ENCODE data around the gene ARID3A. TPM values are rescaled to one million over a fixed set of nuclear protein-coding genes. Genes with fewer than 3 reads are reported as not detected.

Gene ARID3A
- total and polyA plus RNA-seq, 2 of the 13 experiments (the other 11 are each of a cell fraction or from before 2014, with no cell fraction given) = 71.3 to 77.9 TPM

DNA sequence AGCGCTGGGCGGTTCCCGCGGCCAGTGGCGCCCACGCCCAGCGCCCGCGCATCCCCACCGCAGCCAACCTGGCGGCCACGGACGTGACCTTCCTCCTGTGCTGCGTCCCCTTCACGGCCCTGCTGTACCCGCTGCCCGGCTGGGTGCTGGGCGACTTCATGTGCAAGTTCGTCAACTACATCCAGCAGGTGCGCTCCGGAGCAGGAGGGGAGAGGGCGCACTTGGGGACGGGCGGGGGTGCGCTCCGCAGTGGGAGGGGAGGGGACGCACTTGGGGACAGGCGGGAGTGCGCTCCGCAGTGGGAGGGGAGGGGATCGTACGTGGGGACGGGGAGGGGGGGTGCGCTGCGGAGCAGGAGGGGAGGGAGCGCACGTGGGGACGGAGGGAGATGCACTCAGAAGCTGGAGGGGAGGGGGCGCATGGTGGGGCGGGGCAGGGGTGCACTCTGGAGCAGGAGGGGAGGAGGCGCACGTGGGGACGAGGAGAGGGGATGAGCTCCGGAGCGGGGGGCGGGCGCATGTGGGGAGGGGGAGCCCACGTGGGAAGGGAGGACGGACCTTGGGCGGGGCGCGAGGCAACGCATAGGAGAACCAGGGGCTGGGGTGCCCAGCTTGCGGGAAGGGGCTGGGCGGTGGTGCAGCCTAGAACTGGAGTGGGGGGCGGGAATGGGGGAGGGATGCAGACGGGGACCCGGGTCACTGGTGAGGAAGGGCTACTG lies 7.2 kb upstream of the ARID3A start:
- 0 out of 2 replicates have a peak, but pooled peaks have one; percentile 50 for TF ChIP-seq ZBTB33 (CRISPR knock-in tag; IDR thresholded peaks at IDR 0.05)
- TF ChIP-seq, protein P1, sequence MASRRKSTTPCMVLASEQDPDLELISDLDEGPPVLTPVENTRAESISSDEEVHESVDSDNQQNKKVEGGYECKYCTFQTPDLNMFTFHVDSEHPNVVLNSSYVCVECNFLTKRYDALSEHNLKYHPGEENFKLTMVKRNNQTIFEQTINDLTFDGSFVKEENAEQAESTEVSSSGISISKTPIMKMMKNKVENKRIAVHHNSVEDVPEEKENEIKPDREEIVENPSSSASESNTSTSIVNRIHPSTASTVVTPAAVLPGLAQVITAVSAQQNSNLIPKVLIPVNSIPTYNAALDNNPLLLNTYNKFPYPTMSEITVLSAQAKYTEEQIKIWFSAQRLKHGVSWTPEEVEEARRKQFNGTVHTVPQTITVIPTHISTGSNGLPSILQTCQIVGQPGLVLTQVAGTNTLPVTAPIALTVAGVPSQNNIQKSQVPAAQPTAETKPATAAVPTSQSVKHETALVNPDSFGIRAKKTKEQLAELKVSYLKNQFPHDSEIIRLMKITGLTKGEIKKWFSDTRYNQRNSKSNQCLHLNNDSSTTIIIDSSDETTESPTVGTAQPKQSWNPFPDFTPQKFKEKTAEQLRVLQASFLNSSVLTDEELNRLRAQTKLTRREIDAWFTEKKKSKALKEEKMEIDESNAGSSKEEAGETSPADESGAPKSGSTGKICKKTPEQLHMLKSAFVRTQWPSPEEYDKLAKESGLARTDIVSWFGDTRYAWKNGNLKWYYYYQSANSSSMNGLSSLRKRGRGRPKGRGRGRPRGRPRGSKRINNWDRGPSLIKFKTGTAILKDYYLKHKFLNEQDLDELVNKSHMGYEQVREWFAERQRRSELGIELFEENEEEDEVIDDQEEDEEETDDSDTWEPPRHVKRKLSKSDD (CRISPR knock-in tag; IDR thresholded peaks at IDR 0.05; ENCODE audit: low read depth) = peak; percentile 80; the same call in 1 of the 2 replicates
- no peak for TF ChIP-seq EP300 (IDR thresholded peaks at IDR 0.05; ENCODE audit: low read depth in 2 of 2, low read length in 2 of 2)
- TF ChIP-seq EP300 (CRISPR knock-in tag; IDR thresholded peaks at IDR 0.05; ENCODE audit: borderline replicate concordance) = no peak
- no peak for TF ChIP-seq PHF8 (CRISPR knock-in tag; IDR thresholded peaks at IDR 0.05)
- no peak for TF ChIP-seq ZUFSP (CRISPR knock-in tag; IDR thresholded peaks at IDR 0.05; ENCODE audit: borderline replicate concordance)
- TF ChIP-seq ZNF773 (CRISPR knock-in tag; IDR thresholded peaks at IDR 0.05; ENCODE audit: borderline replicate concordance) = no peak
- no peak for TF ChIP-seq ZNF776 (CRISPR knock-in tag; IDR thresholded peaks at IDR 0.05)
- Histone ChIP-seq H3K27me3 (ENCODE audit: control insufficient read depth in 1 of 2, insufficient read depth in 2 of 2, low read length in 2 of 2) (no peaks in the 10 kb centered on the region; a peak in 1 of 5 replicates), H4K20me1 (ENCODE audit: insufficient read depth, low read length) (no peaks in the 10 kb centered on the region), H3K4me3 (replicated peaks in 1 of 3; ENCODE audit: insufficient read depth in 1 of 3, low read depth in 2 of 3, low read length in 3 of 3) (0 out of 6 replicates have a peak overlapping the region, but pooled peaks of 1 of the 3 experiments have one; percentile 96), H3K9ac (ENCODE audit: insufficient read depth, low read depth, low read length) (no peak overlapping the region), H3K9me3 (ENCODE audit: low read length) (no peaks in the 10 kb centered on the region), H3K27ac (ENCODE audit: extremely low read length, insufficient read depth, low read length) (peak overlapping the region; percentile 71), H3K36me3 (replicated peaks in 1 of 2; ENCODE audit: control insufficient read depth in 1 of 2, insufficient read depth in 2 of 2, low read length in 2 of 2) (no peaks in the 10 kb centered on the region), H2AFZ (ENCODE audit: low read length) (no peak overlapping the region), H3K79me2 (ENCODE audit: insufficient read depth, low read length) (peaks cover under 1% of the 10 kb centered on the region), H3K4me2 (ENCODE audit: low read depth, low read length) (0 out of 2 replicates have a peak overlapping the region, but pooled peaks have one; percentile 7), H3K4me1 (ENCODE audit: insufficient read depth, low read length) (peaks cover 26% of the 10 kb centered on the region)
- BruUV-seq (replicated peaks) = no TSS peak
- ATAC-seq = no peak
- intact Hi-C loops (cut with micrococcal nuclease; ENCODE audit: unreplicated experiment) = loop anchor here (5.0 kb wide), 1 partner anchor 151 kb away; no protein-coding TSS in a partner anchor
- ChIA-PET POLR2A (interaction anchor here (0.6 kb wide), 1 partner anchor 133 kb away, joined by 5 read pairs; no protein-coding TSS in a partner anchor), CTCF (ENCODE audit: low intra/inter-chr PET ratio, low total read pairs) (interaction anchor here (1.6 to 2.4 kb wide), 2 partner anchors 62 to 148 kb away, joined by 11 to 14 read pairs; no protein-coding TSS in a partner anchor)
- 94% methylated on average over 39 of the region's 58 CpGs for WGBS (ENCODE audit: low lambda C conversion rate)
- FAIRE-seq = no peak
- no peak for DNase-seq (ENCODE audit: low spot score)
- in situ Hi-C loops (cut with HindIII; ENCODE audit: extremely low pct_ligation_motif_present, low pct_unique_long_range_greater_than_20kb) = loop anchor here (5.0 kb wide), 1 partner anchor 56 kb away; no protein-coding TSS in a partner anchor

Data from HepG2 (cell line).